IMR-90 (cell line): ENCODE results near the gene SSH2. TPM values are rescaled to one million over a fixed set of nuclear protein-coding genes. Genes with fewer than 3 reads are reported as not detected.

Experiments
- ATAC-seq: fragments of 200-7000 bp; cut with Tn5 transposase; 2 replicates; pipeline ENCODE4 v1.9.1; 2020; ENCODE audit warnings: low read depth, mild to moderate bottlenecking, moderate library complexity
- BruUV-seq: library from RNA; stranded (reverse); fragments of 400-500 nt; replicated peaks from 2 replicates; lab custom pipeline; 2021; lab: Mats Ljungman, UMichigan
- CTCF ChIA-PET: fragments of 300-600 bp; formaldehyde crosslinking; extraction: SDS; loops from one replicate; lab custom pipeline; 2021; ENCODE audit warnings: antibody characterized with exemption; lab: Yijun Ruan, JAX
- POLR2A ChIA-PET: fragments of 300-600 bp; sonication (Branson Sonifier 250); formaldehyde crosslinking; loops from one replicate; lab custom pipeline; 2022; ENCODE audit warnings: antibody characterized with exemption; ENCODE audit not compliant: unreplicated experiment; lab: Charles Lee
- DNase-seq: peaks from one replicate; pipeline ENCODE4 v3.0.0; 2013
- H2AFZ ChIP-seq: replicated peaks from 2 replicates; pipeline ENCODE3; 2013; ENCODE audit warnings: low read length, mild to moderate bottlenecking; ENCODE audit not compliant: poor library complexity
- H2AK5ac ChIP-seq: 2 replicates; pipeline ENCODE4 v1.6.1; 2013; ENCODE audit warnings: low read depth, low read length, inconsistent platforms
- H2AK9ac ChIP-seq: replicated peaks from 2 replicates; pipeline ENCODE3; 2013; ENCODE audit warnings: mild to moderate bottlenecking, low read depth, low read length, moderate library complexity; ENCODE audit not compliant: poor library complexity
- H2BK120ac ChIP-seq: 2 replicates; pipeline ENCODE4 v1.6.1; 2013; ENCODE audit warnings: low read depth, low read length, inconsistent platforms
- H2BK15ac ChIP-seq: 3 replicates; pipeline ENCODE4 v1.6.1; 2013; ENCODE audit warnings: low read depth, low read length, inconsistent platforms
- H2BK20ac ChIP-seq: 2 replicates; pipeline ENCODE4 v1.6.1; 2013; ENCODE audit warnings: low read depth, mild to moderate bottlenecking, inconsistent platforms, low read length, moderate library complexity
- H2BK5ac ChIP-seq: 2 replicates; pipeline ENCODE4 v1.6.1; 2013; ENCODE audit warnings: mild to moderate bottlenecking, low read depth, low read length, inconsistent platforms; ENCODE audit not compliant: poor library complexity, severe bottlenecking
- H3K14ac ChIP-seq: replicated peaks from 2 replicates; pipeline ENCODE4 v1.6.1; 2013; ENCODE audit warnings: low read depth, low read length, inconsistent platforms
- H3K18ac ChIP-seq: 2 replicates; pipeline ENCODE4 v1.6.1; 2013; ENCODE audit warnings: low read depth, low read length, control low read depth
- H3K23ac ChIP-seq: 2 replicates; pipeline ENCODE4 v1.6.1; 2013; ENCODE audit warnings: low read depth, low read length, inconsistent platforms
- H3K27ac ChIP-seq: 2 replicates; pipeline ENCODE4 v1.5.1; 2013; ENCODE audit warnings: mild to moderate bottlenecking, control low read depth, low read length; ENCODE audit not compliant: insufficient read depth
- H3K27me3 ChIP-seq: 2 replicates; pipeline ENCODE4 v1.6.1; 2013; ENCODE audit warnings: low read length; ENCODE audit not compliant: control insufficient read depth, insufficient read depth
- H3K36me3 ChIP-seq: 2 replicates; pipeline ENCODE4 v1.6.1; 2013; ENCODE audit warnings: low read length, mixed read lengths; ENCODE audit not compliant: control insufficient read depth, insufficient read depth
- H3K4ac ChIP-seq: 2 replicates; pipeline ENCODE4 v1.6.1; 2013; ENCODE audit warnings: low read depth, low read length, inconsistent platforms
- H3K4me1 ChIP-seq: 2 replicates; pipeline ENCODE4 v1.6.1; 2013; ENCODE audit warnings: low read length, mixed read lengths; ENCODE audit not compliant: control insufficient read depth, insufficient read depth
- H3K4me2 ChIP-seq: 2 replicates; pipeline ENCODE4 v1.6.1; 2013; ENCODE audit warnings: low read depth, mild to moderate bottlenecking, control low read depth, low read length, moderate library complexity
- H3K4me3 ChIP-seq: 2 replicates; pipeline ENCODE4 v1.5.1; 2013; ENCODE audit warnings: low read depth, mild to moderate bottlenecking, control low read depth, low read length, moderate library complexity; ENCODE audit not compliant: insufficient read depth
- H3K56ac ChIP-seq: 2 replicates; pipeline ENCODE4 v1.6.1; 2013; ENCODE audit warnings: low read length, inconsistent platforms; ENCODE audit not compliant: insufficient read depth; ENCODE audit errors: extremely low read depth
- H3K79me1 ChIP-seq, 2 experiments: 2 replicates each; pipeline ENCODE4 v1.6.1; 2013; ENCODE audit warnings: low read length in 2 of 2, inconsistent platforms in 1 of 2, low read depth in 1 of 2
- H3K9ac ChIP-seq: 2 replicates; pipeline ENCODE4 v1.6.1; 2013; ENCODE audit warnings: low read depth, low read length, control low read depth
- H3K9me1 ChIP-seq: 2 replicates; pipeline ENCODE4 v1.6.1; 2013; ENCODE audit warnings: low read length, inconsistent platforms; ENCODE audit not compliant: insufficient read depth
- H3K9me3 ChIP-seq: 2 replicates; pipeline ENCODE4 v1.6.1; 2013; ENCODE audit warnings: low read length; ENCODE audit not compliant: control insufficient read depth, insufficient read depth
- H4K20me1 ChIP-seq: 2 replicates; pipeline ENCODE4 v1.6.1; 2013; ENCODE audit warnings: low read length, inconsistent platforms; ENCODE audit not compliant: insufficient read depth
- H4K5ac ChIP-seq: 2 replicates; pipeline ENCODE4 v1.6.1; 2013; ENCODE audit warnings: mild to moderate bottlenecking, low read depth, low read length, control low read depth
- H4K8ac ChIP-seq, 2 experiments: 2 replicates each; pipeline ENCODE4 v1.6.1; 2013; ENCODE audit warnings: low read depth in 2 of 2, low read length in 2 of 2, control low read depth in 1 of 2, inconsistent platforms in 1 of 2
- H4K91ac ChIP-seq: 2 replicates; pipeline ENCODE4 v1.6.1; 2013; ENCODE audit warnings: low read depth, low read length, inconsistent platforms; ENCODE audit not compliant: insufficient read depth
- CTCF ChIP-seq: conservative IDR thresholded peaks from 2 replicates; pipeline ENCODE4 v1.5.1; 2012; ENCODE audit warnings: mild to moderate bottlenecking, low read depth, low read length, improper control_type of control experiment
- FOS ChIP-seq: fragments of 150-350 bp; IDR thresholded peaks from 2 replicates; pipeline ENCODE4 v1.6.1; 2016; ENCODE audit warnings: low read depth, low read length
- MXI1 ChIP-seq: IDR thresholded peaks from 2 replicates; pipeline ENCODE4 v1.6.1; 2012; ENCODE audit warnings: low read depth, mild to moderate bottlenecking, low read length, moderate library complexity, borderline replicate concordance
- NFE2L2 ChIP-seq: fragments of 150-350 bp; IDR thresholded peaks from 2 replicates; pipeline ENCODE4 v1.6.1; 2016; ENCODE audit warnings: low read depth, mild to moderate bottlenecking, low read length
- RCOR1 ChIP-seq: IDR thresholded peaks from 2 replicates; pipeline ENCODE4 v1.6.1; 2012; ENCODE audit warnings: mild to moderate bottlenecking, low read length, improper control_type of control experiment; ENCODE audit not compliant: insufficient replicate concordance
- USF2 ChIP-seq: fragments of 150-350 bp; IDR thresholded peaks from 2 replicates; pipeline ENCODE4 v1.6.1; 2017; ENCODE audit warnings: mild to moderate bottlenecking, antibody characterized with exemption, low read length, low read depth
- WGBS, 2 experiments: methylation state at CpG; one replicate each; pipeline versions ENCODE4 v1.1.5 to v1.1.7; 2013; ENCODE audit warnings: missing lambda C conversion rate in 2 of 2; ENCODE audit not compliant: insufficient read length in 1 of 2; ENCODE audit errors: extremely low coverage in 2 of 2; 5-methylcytosine and 5-hydroxymethylcytosine counted together
- dilution Hi-C: fragments of 300-500 bp; cut with HindIII; formaldehyde crosslinking; loops from one replicate; pipeline ENCODE4 v1.14.3; 2018; ENCODE audit warnings: low sequenced_read_pairs; ENCODE audit not compliant: unreplicated experiment
- in situ Hi-C: fragments of 300-500 bp; cut with MboI; formaldehyde crosslinking; loops from 3 replicates; pipeline ENCODE4 v1.14.3; 2019; ENCODE audit warnings: low sequenced_read_pairs, inconsistent platforms, mixed read lengths
- intact Hi-C: fragments of 100-400 bp; cut with micrococcal nuclease; formaldehyde crosslinking; loops from 2 replicates; pipeline ENCODE4 v1.10.0; 2022
- polyA plus RNA-seq, 3 experiments: library from polyadenylated mRNA; depleted of rRNA; stranded (reverse); fragments of >200 nt; gene quantifications; 2 replicates each; pipeline ENCODE4 v1.2.3, GENCODE V29; 2012; ENCODE audit warnings: low replicate concordance in 1 of 3
- total RNA-seq: library from RNA; depleted of rRNA; stranded (reverse); fragments of >200 nt; gene quantifications from 2 replicates; pipeline ENCODE4 v1.2.3, GENCODE V29; 2012
- TF ChIP-seq, protein P1 (sequence below): fragments of 150-350 bp; IDR thresholded peaks from 2 replicates; pipeline ENCODE4 v1.6.1; 2016; ENCODE audit warnings: low read depth, mild to moderate bottlenecking, low read length, moderate library complexity, borderline replicate concordance

Gene SSH2
- total and polyA plus RNA-seq, 2 of the 4 experiments (the other 2 are of a cell fraction): 9.3 TPM

GRCh38 chr17:29593591-29594518, 336.2 kb downstream of the SSH2 start:
- Histone ChIP-seq H3K4me2 (peak overlapping the region; percentile 86), H3K14ac (no peak overlapping the region), H3K9me3 (no peaks in the 10 kb centered on the region), H3K36me3 (no peaks in the 10 kb centered on the region), H3K4me1 (peaks cover 30% of the 10 kb centered on the region), H3K9me1 (no peaks in the 10 kb centered on the region; the same call in 1 of the 2 replicates), H3K27ac (no peak overlapping the region), H2BK15ac (no peak overlapping the region), H3K23ac (no peak overlapping the region; the same call in 1 of the 2 replicates), H3K4ac (no peak overlapping the region), H4K8ac (no peak overlapping the region; a peak in 1 of 4 replicates), H3K79me1 (peaks cover 0 to 24% of the 10 kb centered on the region in 2 experiments; a peak in 3 of 4 replicates), H2BK120ac (no peak overlapping the region), H3K18ac (no peak overlapping the region), H3K9ac (0 out of 2 replicates have a peak overlapping the region, but pooled peaks have one; percentile 48), H3K56ac (no peak overlapping the region), H4K5ac (no peak overlapping the region), H3K4me3 (peak overlapping the region; percentile 73), H2BK20ac (no peak overlapping the region), H2BK5ac (no peak overlapping the region), H3K27me3 (peaks cover 2% of the 10 kb centered on the region; the same call in 1 of the 2 replicates), H2AFZ (peak overlapping the region; percentile 89), H2AK9ac (peak overlapping the region; percentile 86), H4K91ac (no peak overlapping the region), H4K20me1 (peaks cover 36% of the 10 kb centered on the region), H2AK5ac (no peak overlapping the region)
- peak; percentile 24 for DNase-seq
- no TSS peak for BruUV-seq
- ChIA-PET CTCF (interaction anchor here (1.2 kb wide), 1 partner anchor 24 kb away, joined by 3 read pairs; no protein-coding TSS in a partner anchor), POLR2A (no interaction called here)
- in situ Hi-C loops (no loop called here), dilution Hi-C loops (no loop called here), intact Hi-C loops (no loop called here)
- WGBS, 2 experiments: 1% methylated on average over 14 of the region's 64 CpGs; no CpG with 5 or more reads in 1 of the 2 experiments
- no peak for ATAC-seq
- TF ChIP-seq FOS (no peak), RCOR1 (no peak), MXI1 (peak; percentile 76; the same call in 1 of the 2 replicates), CTCF (0 out of 2 replicates have a peak, but pooled peaks have one; percentile 17), NFE2L2 (no peak), USF2 (no peak)
- TF ChIP-seq, protein P1, sequence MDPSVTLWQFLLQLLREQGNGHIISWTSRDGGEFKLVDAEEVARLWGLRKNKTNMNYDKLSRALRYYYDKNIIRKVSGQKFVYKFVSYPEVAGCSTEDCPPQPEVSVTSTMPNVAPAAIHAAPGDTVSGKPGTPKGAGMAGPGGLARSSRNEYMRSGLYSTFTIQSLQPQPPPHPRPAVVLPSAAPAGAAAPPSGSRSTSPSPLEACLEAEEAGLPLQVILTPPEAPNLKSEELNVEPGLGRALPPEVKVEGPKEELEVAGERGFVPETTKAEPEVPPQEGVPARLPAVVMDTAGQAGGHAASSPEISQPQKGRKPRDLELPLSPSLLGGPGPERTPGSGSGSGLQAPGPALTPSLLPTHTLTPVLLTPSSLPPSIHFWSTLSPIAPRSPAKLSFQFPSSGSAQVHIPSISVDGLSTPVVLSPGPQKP: no peak
